Measurements from ENCODE around the gene STAC.
"Not testable (repeated sequence)": the region's sequence is repeated elsewhere in the genome, so short reads cannot be mapped to it uniquely, and the experiment has no call there.

The STAC gene

GRCh38 chr3:36461597-36461996 is 81.3 kb downstream of the STAC start:
- no peaks in the 10 kb centered on the region for H3K36me3 ChIP-seq (ENCODE audit: control insufficient read depth, insufficient read depth, low read length)
- H3K27me3 ChIP-seq (replicated peaks; ENCODE audit: control insufficient read depth, insufficient read depth, low read length) = no peaks in the 10 kb centered on the region
- no peak for TF ChIP-seq CTCF (IDR thresholded peaks at IDR 0.05; ENCODE audit: insufficient read depth, low read length, poor library complexity, severe bottlenecking)

GRCh38 chr3:36472045-36472444 is 91.7 kb downstream of the STAC start:
- H3K27me3 ChIP-seq (replicated peaks; ENCODE audit: control insufficient read depth, insufficient read depth, low read length); H3K4me3 ChIP-seq (replicated peaks; ENCODE audit: low read depth, low read length); H3K36me3 ChIP-seq (ENCODE audit: control insufficient read depth, insufficient read depth, low read length); DNase-seq (ENCODE audit: extremely low read depth, insufficient read length): not testable (repeated sequence)

More at GRCh38 chr3:36461597-36461996, 81.3 kb downstream of the STAC start:
- DNase-seq (ENCODE audit: extremely low read depth, insufficient read length) = no peak
- H3K4me3 ChIP-seq (replicated peaks; ENCODE audit: low read depth, low read length) = no peak overlapping the region

GRCh38 chr3:36475558-36475957 is 95.3 kb downstream of the STAC start:
- H3K4me3 ChIP-seq (replicated peaks; ENCODE audit: low read depth, low read length) = no peak overlapping the region
- TF ChIP-seq CTCF (IDR thresholded peaks at IDR 0.05; ENCODE audit: insufficient read depth, low read length, poor library complexity, severe bottlenecking) = no peak
- H3K27me3 ChIP-seq (replicated peaks; ENCODE audit: control insufficient read depth, insufficient read depth, low read length) = no peaks in the 10 kb centered on the region
- DNase-seq (ENCODE audit: extremely low read depth, insufficient read length) = no peak
- no peaks in the 10 kb centered on the region for H3K36me3 ChIP-seq (ENCODE audit: control insufficient read depth, insufficient read depth, low read length)

- no peaks in the 10 kb centered on the region for H3K36me3 ChIP-seq (ENCODE audit: control insufficient read depth, insufficient read depth, low read length)
- no peaks in the 10 kb centered on the region for H3K27me3 ChIP-seq (replicated peaks; ENCODE audit: control insufficient read depth, insufficient read depth, low read length)
- H3K4me3 ChIP-seq (replicated peaks; ENCODE audit: low read depth, low read length) = no peak overlapping the region
- no peak for TF ChIP-seq CTCF (IDR thresholded peaks at IDR 0.05; ENCODE audit: insufficient read depth, low read length, poor library complexity, severe bottlenecking)
- no peak for DNase-seq (ENCODE audit: extremely low read depth, insufficient read length)
Observed at GRCh38 chr3:36476286-36476942, 96.1 kb downstream of the STAC start.

GRCh38 chr3:36477655-36478054 is 97.4 kb downstream of the STAC start:
- Histone ChIP-seq H3K36me3 (ENCODE audit: control insufficient read depth, insufficient read depth, low read length) (no peaks in the 10 kb centered on the region), H3K4me3 (replicated peaks; ENCODE audit: low read depth, low read length) (no peak overlapping the region), H3K27me3 (replicated peaks; ENCODE audit: control insufficient read depth, insufficient read depth, low read length) (no peaks in the 10 kb centered on the region)
- no peak for DNase-seq (ENCODE audit: extremely low read depth, insufficient read length)
- TF ChIP-seq CTCF (IDR thresholded peaks at IDR 0.05; ENCODE audit: insufficient read depth, low read length, poor library complexity, severe bottlenecking) = no peak

GRCh38 chr3:36480911-36481648 is 100.8 kb downstream of the STAC start:
- no peak for DNase-seq (ENCODE audit: extremely low read depth, insufficient read length)
- Histone ChIP-seq H3K27me3 (replicated peaks; ENCODE audit: control insufficient read depth, insufficient read depth, low read length) (no peaks in the 10 kb centered on the region), H3K36me3 (ENCODE audit: control insufficient read depth, insufficient read depth, low read length) (no peaks in the 10 kb centered on the region), H3K4me3 (replicated peaks; ENCODE audit: low read depth, low read length) (no peak overlapping the region)
- TF ChIP-seq CTCF (IDR thresholded peaks at IDR 0.05; ENCODE audit: insufficient read depth, low read length, poor library complexity, severe bottlenecking) = no peak
